Bronchial epithelial cell (primary cell): ENCODE measurements around the gene SETD7. TPM values are rescaled to one million over a fixed set of nuclear protein-coding genes. Genes with fewer than 3 reads are reported as not detected.

ENCODE experiments used
- DNase-seq: peaks from one replicate; pipeline ENCODE4 v3.0.0-alpha.2; 2010; ENCODE audit warnings: low read depth
- FAIRE-seq: peaks from 2 replicates; lab custom pipeline; 2011; peaks lifted over from hg19 to GRCh38; lab: Jason Lieb, UNC
- H3K27me3 ChIP-seq: 2 replicates; pipeline ENCODE4 v1.5.1; 2011; ENCODE audit warnings: low read length; ENCODE audit not compliant: control insufficient read depth, insufficient read depth
- H3K36me3 ChIP-seq: 2 replicates; pipeline ENCODE4 v1.5.1; 2011; ENCODE audit warnings: low read length; ENCODE audit not compliant: control insufficient read depth, insufficient read depth
- H3K4me3 ChIP-seq: 2 replicates; pipeline ENCODE4 v1.5.1; 2011; ENCODE audit warnings: mild to moderate bottlenecking, low read depth, low read length, control low read depth
- total RNA-seq: library from RNA; depleted of rRNA; stranded (reverse); fragments of >200 nt; gene quantifications from 2 replicates; pipeline ENCODE4 v1.2.1, GENCODE V29; 2014
- TF ChIP-seq, protein P1 (sequence below): IDR thresholded peaks from 2 replicates; pipeline ENCODE4 v1.5.1; 2011; ENCODE audit warnings: mild to moderate bottlenecking, moderate library complexity, low read length, control low read depth, inconsistent platforms; ENCODE audit not compliant: insufficient read depth, severe bottlenecking

Gene SETD7
- total RNA-seq, 1 donor from 2014 or later: 45.0 TPM

DNA sequence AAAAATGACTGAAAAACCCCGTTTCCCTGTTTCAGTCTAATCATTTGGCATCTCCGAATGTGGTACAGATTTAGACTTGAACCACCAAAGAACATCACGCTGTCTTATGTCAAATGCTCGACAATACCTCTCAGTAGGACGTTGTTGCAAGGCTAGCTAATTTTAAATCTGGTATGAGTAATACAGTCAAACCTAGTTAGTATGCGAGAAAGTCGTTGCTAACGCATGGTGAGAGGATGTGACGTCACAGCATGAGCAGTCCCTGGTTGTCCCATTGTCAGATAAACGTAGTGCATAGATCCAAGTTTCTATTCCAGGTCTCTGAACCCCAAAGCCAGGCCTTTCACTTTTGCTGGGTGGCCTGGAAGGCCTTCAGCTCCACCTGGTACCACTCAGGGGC lies 44.7 kb downstream of the SETD7 start:
- peaks cover 17% of the 10 kb centered on the region for H3K36me3 ChIP-seq
- no peaks in the 10 kb centered on the region for H3K27me3 ChIP-seq
- H3K4me3 ChIP-seq: no peak overlapping the region
- TF ChIP-seq, protein P1, sequence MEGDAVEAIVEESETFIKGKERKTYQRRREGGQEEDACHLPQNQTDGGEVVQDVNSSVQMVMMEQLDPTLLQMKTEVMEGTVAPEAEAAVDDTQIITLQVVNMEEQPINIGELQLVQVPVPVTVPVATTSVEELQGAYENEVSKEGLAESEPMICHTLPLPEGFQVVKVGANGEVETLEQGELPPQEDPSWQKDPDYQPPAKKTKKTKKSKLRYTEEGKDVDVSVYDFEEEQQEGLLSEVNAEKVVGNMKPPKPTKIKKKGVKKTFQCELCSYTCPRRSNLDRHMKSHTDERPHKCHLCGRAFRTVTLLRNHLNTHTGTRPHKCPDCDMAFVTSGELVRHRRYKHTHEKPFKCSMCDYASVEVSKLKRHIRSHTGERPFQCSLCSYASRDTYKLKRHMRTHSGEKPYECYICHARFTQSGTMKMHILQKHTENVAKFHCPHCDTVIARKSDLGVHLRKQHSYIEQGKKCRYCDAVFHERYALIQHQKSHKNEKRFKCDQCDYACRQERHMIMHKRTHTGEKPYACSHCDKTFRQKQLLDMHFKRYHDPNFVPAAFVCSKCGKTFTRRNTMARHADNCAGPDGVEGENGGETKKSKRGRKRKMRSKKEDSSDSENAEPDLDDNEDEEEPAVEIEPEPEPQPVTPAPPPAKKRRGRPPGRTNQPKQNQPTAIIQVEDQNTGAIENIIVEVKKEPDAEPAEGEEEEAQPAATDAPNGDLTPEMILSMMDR: no peak
- FAIRE-seq (peak; percentile 7), DNase-seq (no peak)

DNA sequence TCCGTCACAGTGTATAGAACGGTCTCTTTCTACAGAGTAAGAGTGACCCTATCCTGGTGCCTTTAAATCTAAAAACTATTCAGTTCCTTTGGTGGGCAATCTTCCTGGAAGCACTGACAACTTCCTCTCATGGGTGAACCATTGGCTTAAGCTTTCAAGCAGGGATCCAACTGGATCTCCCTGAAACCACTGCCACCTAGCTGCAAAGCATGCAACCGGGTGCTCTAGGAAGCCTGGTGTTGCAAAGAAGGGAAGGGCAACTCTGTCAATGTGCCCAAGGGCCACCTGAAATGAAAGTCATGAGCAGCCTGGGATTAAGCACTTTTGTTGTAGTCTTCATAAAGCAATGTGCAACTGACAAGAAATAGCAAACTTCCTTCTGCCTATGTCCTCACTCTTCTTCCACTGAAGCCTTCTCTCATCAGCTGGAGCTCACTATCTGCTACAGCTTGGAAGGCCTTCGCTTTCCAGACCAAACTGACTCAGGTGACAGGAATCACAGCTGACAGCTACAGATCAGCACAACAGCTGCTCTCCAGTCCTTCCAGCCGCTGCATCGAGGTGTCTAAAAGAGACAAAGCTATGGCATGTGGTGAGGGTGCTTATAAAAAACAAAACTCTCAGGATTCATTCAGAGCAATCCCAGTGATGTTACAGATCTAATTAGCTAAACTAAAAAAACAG lies 46.1 kb downstream of the SETD7 start:
- FAIRE-seq: no peak
- H3K27me3 ChIP-seq: no peaks in the 10 kb centered on the region
- peak; percentile 20 for DNase-seq
- peaks cover 16% of the 10 kb centered on the region for H3K36me3 ChIP-seq
- TF ChIP-seq, protein P1: peak; percentile 50
- no peak overlapping the region for H3K4me3 ChIP-seq

DNA sequence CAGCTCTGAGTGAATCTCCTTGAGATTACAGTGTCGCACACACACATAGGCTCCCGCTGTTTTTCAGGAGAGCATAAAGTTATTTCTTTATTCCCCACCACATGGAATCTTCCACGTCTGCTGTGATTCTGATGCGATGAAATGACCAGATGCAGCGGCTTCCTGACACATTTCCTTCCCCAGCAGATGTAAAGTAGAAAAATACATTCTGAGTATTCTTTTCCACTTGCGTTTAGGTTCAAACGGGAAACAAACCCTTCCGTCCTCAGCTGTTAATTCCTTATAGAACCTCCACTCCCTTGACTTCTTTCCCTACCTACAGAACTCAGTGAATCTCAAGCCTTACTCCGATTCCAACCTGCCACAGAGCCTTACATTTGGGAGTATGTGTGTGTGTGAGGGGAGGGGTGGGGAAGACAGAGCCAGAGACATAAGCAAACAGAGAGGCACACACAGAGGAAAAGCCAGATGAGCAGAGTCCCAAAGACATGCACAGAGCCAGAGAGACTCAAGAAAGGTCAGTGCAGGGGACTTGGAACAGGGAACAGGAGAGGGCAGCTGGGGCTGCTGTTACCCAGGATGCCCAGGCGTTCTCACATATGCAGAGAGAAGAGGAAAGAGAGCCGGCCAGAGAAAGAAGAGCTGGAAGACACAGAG lies 47.3 kb downstream of the SETD7 start:
- H3K36me3 ChIP-seq: peaks cover 14% of the 10 kb centered on the region
- TF ChIP-seq, protein P1: no peak
- no peak for FAIRE-seq

DNA sequence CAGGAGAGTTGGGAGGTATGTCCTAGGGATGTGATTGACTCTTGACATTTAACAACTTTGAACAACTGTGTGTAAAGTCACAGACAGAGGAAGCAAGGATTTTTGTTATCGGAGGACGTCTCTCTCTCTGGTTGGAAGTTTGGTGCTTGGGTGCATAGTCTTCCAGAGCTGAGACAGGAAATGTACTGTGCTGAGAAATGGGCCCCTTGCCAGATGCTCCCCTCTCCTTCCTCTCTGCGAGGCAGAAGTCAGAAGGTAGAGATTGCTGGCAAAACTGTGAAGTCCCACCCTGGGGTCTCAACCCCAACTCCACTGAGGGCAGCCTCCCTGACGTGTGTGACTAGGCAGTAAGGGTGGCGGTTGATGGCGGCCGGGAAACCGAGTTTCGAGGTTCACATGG lies 49.2 kb downstream of the SETD7 start:
- FAIRE-seq: no peak
- DNase-seq: no peak
- no peaks in the 10 kb centered on the region for H3K27me3 ChIP-seq
- H3K4me3 ChIP-seq: no peak overlapping the region
- peaks cover 13% of the 10 kb centered on the region for H3K36me3 ChIP-seq
- TF ChIP-seq, protein P1: no peak

More for the DNA sequence above, 47.3 kb downstream of the SETD7 start:
- H3K4me3 ChIP-seq: no peak overlapping the region
- DNase-seq: no peak
- no peaks in the 10 kb centered on the region for H3K27me3 ChIP-seq

DNA sequence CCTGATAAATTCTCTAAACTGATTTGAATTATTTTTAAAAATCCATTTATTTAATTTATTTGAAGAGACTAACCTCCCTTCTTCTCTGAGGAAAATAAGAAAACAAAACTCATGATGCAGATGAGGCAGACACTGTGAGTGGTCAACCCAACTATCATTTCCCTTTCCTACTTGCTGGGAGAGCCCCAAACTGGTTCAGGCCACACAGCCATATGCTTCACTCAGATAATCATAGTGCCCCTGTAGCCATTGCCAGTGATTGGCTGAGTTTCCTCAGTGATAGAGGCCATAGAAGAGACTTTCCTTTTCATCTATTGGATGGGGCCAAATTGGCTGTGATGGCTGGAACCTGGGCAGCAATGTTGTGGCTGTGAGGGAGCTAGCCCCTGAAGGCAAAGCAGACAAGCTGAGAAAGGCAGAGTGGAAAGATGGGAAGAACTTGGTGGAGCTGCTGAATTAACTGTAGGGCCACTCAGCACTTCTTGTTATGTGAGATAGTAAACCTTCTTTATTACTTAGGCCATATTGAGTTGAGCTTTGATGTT lies 52.3 kb downstream of the SETD7 start:
- TF ChIP-seq, protein P1: no peak
- Histone ChIP-seq H3K36me3 (peaks cover 5% of the 10 kb centered on the region), H3K27me3 (no peaks in the 10 kb centered on the region), H3K4me3 (no peak overlapping the region)
- no peak for FAIRE-seq
- DNase-seq: no peak
